Epithelial cell of esophagus (primary cell): Measurements from ENCODE around the gene MRPL38.
"Not testable (repeated sequence)": the region's sequence is repeated elsewhere in the genome, so short reads cannot be mapped to it uniquely, and the experiment has no call there.

Experiments used
- DNase-seq: peaks from one replicate; pipeline ENCODE4 v3.0.0; 2010; ENCODE audit warnings: low read depth
- H3K4me3 ChIP-seq: 2 replicates; pipeline ENCODE4 v1.5.1; 2011; ENCODE audit warnings: mild to moderate bottlenecking, low read length, control low read depth
- TF ChIP-seq, protein P1 (sequence below): IDR thresholded peaks from 2 replicates; pipeline ENCODE4 v1.5.1; 2011; ENCODE audit warnings: low read depth, mild to moderate bottlenecking, low read length, control low read depth, inconsistent platforms; ENCODE audit not compliant: insufficient read depth; ENCODE audit errors: missing control alignments

The MRPL38 gene

DNA sequence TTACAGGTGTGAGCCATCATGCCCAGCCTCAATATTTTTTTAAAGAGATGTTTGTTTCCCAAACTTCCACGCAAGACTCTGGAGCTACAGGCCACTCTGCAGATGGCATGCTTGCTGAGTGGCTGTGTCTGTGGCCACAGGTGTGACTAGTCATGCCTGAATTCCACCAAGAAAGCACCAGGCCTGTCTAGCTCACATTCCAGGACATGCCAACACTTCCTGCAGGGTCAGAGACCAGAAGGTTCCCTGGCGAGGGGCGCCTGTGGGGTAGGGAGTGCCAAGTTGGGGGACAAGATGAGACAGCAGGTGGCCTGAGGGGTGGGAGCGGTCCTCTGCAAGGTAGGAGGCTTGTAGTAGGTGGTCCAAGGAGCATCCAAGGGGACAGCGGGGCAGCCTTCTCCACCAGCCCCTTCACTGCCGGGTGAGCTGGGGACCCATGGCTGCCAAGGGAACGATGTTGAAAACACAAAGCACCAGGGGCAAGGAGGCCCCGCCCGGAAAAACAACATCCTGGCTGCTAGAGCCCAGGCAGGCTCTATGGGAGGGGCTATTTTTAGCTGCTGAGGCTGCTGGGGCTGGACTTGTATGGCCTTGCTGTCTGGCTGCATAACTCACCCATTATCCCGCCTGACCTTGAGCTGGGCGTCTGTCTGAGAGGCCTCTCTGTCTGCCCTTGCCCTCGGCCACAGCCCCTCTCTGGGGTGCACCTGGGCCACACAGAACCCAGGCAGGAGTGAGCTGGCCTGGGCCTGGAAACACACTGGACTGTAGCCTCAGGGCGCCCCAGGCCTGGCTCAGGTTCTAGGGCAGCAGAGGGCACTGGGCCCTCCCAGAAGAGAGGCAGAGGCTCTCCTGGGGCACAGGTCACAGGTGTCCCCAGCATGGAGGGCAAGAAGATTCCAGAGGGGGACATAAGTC lies 32.0 kb downstream of the MRPL38 start:
- no peak overlapping the region for H3K4me3 ChIP-seq
- peak; percentile 86 for DNase-seq
- TF ChIP-seq, protein P1, sequence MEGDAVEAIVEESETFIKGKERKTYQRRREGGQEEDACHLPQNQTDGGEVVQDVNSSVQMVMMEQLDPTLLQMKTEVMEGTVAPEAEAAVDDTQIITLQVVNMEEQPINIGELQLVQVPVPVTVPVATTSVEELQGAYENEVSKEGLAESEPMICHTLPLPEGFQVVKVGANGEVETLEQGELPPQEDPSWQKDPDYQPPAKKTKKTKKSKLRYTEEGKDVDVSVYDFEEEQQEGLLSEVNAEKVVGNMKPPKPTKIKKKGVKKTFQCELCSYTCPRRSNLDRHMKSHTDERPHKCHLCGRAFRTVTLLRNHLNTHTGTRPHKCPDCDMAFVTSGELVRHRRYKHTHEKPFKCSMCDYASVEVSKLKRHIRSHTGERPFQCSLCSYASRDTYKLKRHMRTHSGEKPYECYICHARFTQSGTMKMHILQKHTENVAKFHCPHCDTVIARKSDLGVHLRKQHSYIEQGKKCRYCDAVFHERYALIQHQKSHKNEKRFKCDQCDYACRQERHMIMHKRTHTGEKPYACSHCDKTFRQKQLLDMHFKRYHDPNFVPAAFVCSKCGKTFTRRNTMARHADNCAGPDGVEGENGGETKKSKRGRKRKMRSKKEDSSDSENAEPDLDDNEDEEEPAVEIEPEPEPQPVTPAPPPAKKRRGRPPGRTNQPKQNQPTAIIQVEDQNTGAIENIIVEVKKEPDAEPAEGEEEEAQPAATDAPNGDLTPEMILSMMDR = no peak

DNA sequence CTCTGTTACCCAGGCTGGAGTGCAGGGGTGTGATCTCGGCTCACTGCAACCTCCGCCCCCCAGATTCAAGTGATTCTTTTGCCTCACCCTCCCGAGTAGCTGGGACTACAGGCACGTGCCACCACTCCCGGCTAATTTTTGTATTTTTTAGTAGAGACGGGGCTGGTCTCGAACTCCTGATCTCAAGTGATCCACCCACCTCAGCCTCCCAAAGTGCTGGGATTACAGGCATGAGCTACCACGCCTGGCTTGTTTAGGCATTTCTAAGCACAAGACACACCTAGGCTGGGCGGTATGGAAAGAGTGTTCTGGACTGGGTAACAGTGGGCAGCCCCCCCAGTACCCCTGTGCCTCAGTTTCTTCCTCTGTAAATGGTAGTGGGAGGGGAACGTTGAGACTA lies 34.5 kb downstream of the MRPL38 start:
- not testable (repeated sequence) for DNase-seq, H3K4me3 ChIP-seq

DNA sequence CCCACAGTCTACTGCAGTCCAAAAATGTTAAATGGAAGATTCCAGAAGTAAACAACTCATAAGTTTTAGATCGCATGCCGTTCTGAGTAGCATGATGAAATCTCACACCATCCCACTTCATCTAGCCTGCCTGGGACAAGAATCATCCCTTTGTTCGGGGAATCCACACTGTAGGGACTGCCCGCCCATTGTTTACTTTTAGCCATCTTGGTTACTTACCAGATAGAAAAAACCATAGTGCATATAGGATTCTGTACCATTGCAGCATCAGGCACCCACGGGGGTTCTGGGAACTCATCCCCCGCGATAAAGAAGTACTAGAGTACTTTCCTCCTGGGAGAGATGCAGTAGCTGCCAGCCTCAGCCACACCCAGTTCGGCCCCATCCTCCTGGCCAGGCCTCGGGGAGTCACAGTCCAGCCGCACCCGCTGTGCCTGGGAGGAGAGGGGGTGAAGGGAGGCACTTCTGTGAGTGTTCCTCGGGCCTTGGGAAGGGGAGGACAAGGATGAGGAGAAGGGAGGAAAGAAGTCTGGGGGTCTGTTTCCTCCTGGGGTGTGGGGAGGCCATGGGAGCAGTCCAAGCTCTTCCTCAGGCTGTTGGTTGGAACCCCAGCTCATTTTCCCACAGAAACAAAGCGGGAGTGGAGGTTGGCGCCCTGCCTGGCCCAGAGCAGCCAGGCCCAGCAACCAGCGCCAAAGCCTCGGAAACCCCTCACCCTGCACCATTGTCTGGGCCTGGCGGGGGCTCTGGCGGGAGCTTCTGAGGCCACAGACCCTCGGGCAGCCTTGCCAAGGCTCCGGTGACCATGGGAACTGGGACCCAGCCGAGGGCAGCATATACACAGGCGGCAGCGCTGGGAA lies 35.2 kb downstream of the MRPL38 start:
- H3K4me3 ChIP-seq = no peak overlapping the region
- peak; percentile 63 for DNase-seq
- TF ChIP-seq, protein P1 = no peak

DNA sequence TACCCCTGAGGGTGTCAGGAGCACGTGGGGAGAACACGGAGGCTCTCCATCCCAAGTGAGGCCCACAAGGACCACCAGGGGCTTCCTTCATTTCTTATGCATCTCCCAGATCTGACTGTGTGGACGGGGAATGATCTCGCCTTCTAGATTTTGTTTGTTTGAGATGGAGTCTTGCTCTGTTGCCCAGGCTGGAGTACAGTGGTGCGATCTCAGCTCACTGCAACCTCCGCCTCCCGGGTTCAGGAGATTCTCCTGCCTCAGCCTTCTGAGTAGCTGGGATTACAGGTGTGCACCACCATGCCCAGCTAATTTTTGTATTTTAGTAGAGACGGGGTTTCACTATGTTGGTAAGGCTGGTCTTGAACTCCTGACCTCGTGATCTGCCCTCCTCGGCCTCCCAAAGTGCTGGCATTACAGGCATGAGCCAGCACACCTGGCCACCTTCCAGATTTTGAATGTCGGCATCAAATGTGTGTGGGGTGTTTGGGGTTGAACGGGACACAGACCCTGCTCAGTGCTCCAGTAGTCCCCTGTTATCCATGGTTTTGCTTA lies 35.9 kb downstream of the MRPL38 start:
- not testable (repeated sequence) for H3K4me3 ChIP-seq, DNase-seq

DNA sequence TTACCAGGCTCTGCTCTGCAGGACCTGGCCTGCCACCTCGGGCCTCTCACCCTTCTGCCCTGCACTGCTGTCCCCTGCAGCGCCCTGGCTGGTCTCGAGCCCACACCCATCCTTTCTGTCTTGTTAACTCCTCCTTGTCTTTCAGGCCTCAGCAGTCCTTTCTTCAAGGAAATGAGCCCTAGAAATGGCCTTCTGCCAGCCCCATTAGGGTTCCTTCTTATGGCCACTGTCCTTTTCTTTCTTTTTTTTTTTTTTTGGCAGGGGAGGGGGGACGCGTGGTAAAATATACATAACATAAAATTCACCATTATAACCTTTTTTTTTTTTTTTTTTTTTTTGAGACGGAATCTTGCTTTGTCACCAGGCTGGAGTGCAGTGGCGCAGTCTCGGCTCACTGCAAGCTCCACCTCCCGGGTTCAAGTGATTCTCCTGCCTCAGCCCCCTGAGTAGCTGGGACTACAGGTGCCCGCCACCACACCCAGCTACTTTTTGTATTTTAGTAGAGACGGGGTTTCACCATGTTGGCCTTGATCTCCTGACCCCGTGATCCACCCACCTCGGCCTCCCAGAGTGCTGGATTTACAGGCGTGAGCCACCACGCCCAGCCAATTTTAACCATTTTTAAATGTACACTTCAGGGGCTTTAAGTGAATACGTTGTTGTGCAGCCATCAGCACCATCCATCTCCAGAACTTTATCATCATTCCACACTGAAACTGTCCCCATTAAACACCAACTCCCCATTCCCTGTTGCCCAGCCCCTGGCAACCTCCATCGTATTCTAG lies 39.1 kb downstream of the MRPL38 start:
- DNase-seq = not testable (repeated sequence)

DNA sequence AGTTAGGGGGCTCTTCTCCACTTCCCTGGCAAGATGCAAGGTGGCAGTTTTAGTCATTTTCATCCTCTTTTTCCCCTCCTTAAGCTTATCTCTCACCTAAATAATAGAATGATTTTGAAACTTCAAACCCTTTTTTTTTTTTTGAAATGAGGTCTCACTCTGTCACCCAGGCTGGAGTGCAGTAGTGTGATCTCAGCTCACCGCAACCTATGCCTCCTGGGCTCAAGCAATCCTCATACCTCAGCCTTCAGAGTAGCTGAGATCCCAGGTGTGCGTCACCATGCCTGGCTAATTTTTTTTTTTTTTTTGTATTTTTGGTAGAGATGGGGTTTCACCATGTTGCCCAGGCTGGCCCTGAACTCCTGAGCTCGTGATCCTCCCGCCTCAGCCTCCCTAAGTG lies 39.8 kb downstream of the MRPL38 start:
- not testable (repeated sequence) for H3K4me3 ChIP-seq
- peak; percentile 59 for DNase-seq

More for the DNA sequence above, 39.1 kb downstream of the MRPL38 start:
- not testable (repeated sequence) for H3K4me3 ChIP-seq

DNA sequence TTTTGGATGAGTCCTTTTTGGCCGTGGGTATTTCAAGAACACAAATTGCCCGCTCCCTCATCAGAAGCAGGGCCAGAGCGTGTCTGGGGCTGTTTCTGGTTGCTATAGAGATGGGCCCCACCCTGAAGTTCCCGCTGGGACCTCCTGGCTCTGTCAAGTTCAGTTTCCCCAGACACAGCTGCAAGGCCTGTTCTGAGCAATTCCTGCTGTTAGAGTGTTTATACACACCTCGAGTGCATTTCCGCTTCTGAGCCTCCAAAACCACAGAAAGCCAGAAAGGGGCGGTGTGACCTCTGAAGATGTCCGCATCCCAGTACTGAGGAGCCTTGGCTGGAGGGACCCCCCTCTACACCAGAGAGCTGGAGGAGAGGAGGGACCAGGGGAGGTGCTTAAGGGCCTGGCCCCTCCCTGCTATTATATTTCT lies 40.2 kb downstream of the MRPL38 start:
- TF ChIP-seq, protein P1 = no peak
- H3K4me3 ChIP-seq = no peak overlapping the region
- peak; percentile 71 for DNase-seq

DNA sequence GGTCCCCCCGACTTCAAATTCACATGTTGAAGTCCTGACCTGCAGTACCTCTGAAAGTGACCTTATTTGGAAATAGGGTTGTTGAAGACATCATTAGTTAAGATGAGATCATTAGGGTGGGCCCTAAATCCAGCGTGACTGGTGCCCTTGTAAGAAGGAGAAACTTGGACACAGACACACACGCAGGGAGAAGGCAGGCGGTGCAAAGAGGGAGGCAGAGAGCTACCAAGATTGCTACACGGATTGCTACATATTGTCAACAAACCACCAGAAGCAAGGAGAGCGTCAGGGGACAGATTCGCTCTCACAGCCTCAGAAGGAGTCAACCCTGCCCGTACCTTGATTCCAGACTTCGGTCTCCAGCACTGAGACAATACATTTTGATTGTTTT lies 42.8 kb downstream of the MRPL38 start:
- DNase-seq = no peak
- no peak overlapping the region for H3K4me3 ChIP-seq
- TF ChIP-seq, protein P1 = no peak

DNA sequence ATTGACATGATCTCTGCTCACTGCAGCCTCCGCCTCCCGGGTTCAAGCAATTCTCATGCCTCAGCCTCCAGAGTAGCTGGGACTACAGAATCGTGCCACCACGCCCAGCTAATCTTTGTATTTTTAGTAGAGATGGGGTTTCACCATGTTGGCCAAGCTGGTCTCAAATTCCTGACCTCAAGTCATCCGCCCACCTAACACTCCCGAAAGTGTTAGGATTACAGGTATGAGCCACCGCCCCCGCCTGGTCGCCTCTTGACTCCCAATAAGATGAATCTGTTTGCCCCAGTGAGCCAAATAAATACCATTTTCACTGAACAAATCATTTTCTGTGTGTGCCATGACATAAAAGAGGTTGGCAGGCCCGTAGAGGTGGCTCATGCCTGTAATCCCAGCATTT lies 45.3 kb downstream of the MRPL38 start:
- not testable (repeated sequence) for H3K4me3 ChIP-seq, DNase-seq
